Superior temporal gyrus (tissue), 1 donor: ENCODE results near the gene INO80E.
A peak's percentile ranks its signal among the peaks of the same experiment; 100 is the strongest.
"Not testable (repeated sequence)": the region's sequence is repeated elsewhere in the genome, so short reads cannot be mapped to it uniquely, and the experiment has no call there.

Experiments used
- DNase-seq: peaks from one replicate; pipeline ENCODE4 v3.0.0-alpha.2; 2016; ENCODE audit errors: extremely low spot score

Gene INO80E

GRCh38 chr16:30031477-30031918 is 35.5 kb downstream of the INO80E start:
- no peak for DNase-seq

GRCh38 chr16:30032083-30032819 is 36.2 kb downstream of the INO80E start:
- peak; percentile 82 for DNase-seq

DNA sequence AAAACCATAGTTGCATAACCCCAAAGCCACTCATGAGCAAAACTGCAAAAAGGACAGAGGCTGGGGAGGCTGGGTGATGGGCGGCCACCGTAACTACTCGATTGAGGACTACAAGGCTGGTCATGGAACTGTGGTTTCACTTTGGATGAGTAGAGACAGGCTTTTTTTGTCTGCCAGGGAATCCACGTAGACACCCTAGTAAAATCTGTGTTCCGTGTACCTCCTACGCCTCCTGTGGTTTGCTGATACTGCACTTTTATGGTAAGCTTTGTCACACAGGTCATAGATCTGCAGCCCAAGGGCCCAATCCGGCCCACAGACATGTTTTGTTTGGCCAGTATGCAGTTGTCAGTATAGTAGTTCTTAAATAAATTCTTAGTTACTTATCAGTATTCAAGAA is 37.2 kb downstream of the INO80E start:
- DNase-seq = no peak

- DNase-seq = no peak
Measured at GRCh38 chr16:30040221-30040620, 44.2 kb downstream of the INO80E start.

DNA sequence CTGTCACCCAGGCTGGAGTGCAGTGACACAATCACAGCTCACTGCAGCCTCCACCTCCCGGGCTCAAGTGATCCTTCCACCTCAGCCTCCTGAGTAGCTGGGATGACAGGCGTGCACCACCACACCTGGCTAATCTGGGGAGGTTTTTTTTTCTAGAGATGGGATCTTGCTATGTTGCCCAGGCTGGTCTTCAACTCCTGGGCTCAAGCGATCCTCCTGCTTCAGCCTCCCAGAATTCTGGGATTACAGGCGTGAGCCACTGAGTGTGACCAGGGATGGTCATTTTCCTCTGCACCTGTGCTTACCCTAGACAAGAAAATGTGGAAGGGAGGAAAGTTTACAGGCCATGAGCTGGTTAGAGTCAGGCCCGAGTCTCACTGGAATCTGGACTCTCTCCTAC is 44.6 kb downstream of the INO80E start:
- not testable (repeated sequence) for DNase-seq

GRCh38 chr16:30041841-30042240 is 45.8 kb downstream of the INO80E start:
- peak; percentile 58 for DNase-seq

- no peak for DNase-seq
Measured at GRCh38 chr16:30046178-30046577, 50.1 kb downstream of the INO80E start.

- no peak for DNase-seq
Measured at GRCh38 chr16:30046588-30046987, 50.5 kb downstream of the INO80E start.

DNA sequence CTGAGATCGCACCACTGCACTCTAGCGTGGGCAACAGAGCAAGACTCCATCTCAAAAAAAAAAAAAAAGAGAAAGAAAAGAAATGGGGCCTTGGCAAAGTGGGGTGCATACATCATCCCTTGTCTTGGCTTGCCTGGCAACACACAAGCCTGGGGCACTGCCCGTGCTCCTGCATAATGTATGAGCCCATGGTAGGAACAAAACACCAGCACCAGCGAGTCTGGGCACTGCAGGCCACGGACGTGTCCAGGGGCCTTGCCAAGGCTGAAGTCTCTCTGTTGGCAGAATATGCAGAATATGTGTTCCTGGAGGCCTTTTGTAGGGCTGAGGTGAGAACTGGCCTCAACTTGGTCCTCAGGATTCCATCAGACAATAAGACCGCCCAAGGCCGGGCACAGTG is 53.8 kb downstream of the INO80E start:
- peak; percentile 58 for DNase-seq

DNA sequence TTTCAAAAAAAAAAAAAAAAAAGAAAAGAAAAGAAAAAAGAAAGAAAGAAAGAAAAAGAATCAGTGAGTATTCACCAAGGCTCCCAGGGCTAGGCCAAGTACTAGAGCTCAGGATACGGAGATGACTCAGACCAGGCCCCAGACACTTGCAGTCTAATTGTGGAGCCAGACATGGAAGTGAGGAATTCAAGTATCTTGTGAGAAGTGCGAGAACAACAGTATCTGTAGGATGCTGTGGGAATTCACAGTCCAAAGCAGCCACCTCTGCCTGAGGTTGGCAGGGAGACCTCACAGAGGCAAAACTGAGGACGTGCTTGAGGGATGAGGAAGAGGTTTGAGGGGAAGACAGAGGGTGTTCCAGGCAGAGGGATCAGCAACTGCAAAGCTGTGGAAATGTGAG is 55.5 kb downstream of the INO80E start:
- peak; percentile 40 for DNase-seq

GRCh38 chr16:30052671-30053372 is 56.8 kb downstream of the INO80E start:
- peak; percentile 83 for DNase-seq

GRCh38 chr16:30053376-30054015 is 57.5 kb downstream of the INO80E start:
- DNase-seq = no peak

GRCh38 chr16:30054451-30054850 is 58.4 kb downstream of the INO80E start:
- no peak for DNase-seq

DNA sequence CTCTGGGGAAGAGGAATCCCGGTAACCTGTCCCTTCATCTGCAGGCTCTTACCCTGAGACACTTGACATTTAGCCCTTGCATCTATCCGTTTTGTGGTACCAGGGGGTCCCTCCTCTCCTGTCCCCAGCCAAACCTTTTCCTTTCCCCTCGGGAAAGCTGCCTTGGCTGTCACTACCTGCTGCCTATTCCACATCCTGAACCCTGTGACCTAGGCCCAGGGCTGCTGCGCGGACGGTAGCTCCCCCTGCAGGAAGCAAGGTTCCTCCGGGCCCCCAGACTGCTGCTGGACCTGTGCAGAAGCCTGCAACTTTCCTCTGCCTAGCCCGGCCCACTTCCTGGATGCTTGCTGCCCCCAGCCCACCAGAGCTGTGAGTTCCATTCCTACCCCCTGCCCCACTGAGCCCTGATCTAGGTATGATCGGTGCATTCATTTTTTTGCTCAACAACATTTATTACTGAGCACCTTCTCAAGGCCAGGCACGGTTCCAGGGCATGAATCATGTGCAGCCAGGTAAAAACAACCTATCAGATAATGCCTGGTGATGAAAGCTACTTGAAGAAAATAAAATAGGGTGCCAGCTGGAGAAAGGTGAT is 59.0 kb downstream of the INO80E start:
- no peak for DNase-seq
